PFSK-1 (cell line): ENCODE measurements around the gene EGR4.

Experiments used
- FOXP2 ChIP-seq: optimal IDR thresholded peaks from 2 replicates; pipeline ENCODE3; 2011; ENCODE audit warnings: borderline replicate concordance, control low read depth, inconsistent platforms; ENCODE audit not compliant: insufficient read depth; ENCODE audit errors: extremely low read length, extremely low read depth
- POLR2AphosphoS5 ChIP-seq: IDR thresholded peaks from 2 replicates; pipeline ENCODE4 v1.6.1; 2012; ENCODE audit warnings: low read depth, mild to moderate bottlenecking, control low read depth, low read length, moderate library complexity
- REST ChIP-seq, 2 experiments: IDR thresholded peaks; 2 replicates each; pipeline versions ENCODE4 v1.6.1 to v1.8.0; 2011 to 2012; ENCODE audit warnings: low read depth in 2 of 2, low read length in 2 of 2, control low read depth in 1 of 2, inconsistent platforms in 1 of 2, mild to moderate bottlenecking in 1 of 2, moderate library complexity in 1 of 2; ENCODE audit not compliant: insufficient read depth in 1 of 2
- SIN3A ChIP-seq: IDR thresholded peaks from 2 replicates; pipeline ENCODE4 v1.6.1; 2012; ENCODE audit warnings: mild to moderate bottlenecking, low read length, moderate library complexity, borderline replicate concordance; ENCODE audit not compliant: insufficient read depth
- TAF1 ChIP-seq: IDR thresholded peaks from 2 replicates; pipeline ENCODE4 v1.6.1; 2012; ENCODE audit warnings: low read length, control low read depth, borderline replicate concordance; ENCODE audit not compliant: insufficient read depth

EGR4 gene

DNA sequence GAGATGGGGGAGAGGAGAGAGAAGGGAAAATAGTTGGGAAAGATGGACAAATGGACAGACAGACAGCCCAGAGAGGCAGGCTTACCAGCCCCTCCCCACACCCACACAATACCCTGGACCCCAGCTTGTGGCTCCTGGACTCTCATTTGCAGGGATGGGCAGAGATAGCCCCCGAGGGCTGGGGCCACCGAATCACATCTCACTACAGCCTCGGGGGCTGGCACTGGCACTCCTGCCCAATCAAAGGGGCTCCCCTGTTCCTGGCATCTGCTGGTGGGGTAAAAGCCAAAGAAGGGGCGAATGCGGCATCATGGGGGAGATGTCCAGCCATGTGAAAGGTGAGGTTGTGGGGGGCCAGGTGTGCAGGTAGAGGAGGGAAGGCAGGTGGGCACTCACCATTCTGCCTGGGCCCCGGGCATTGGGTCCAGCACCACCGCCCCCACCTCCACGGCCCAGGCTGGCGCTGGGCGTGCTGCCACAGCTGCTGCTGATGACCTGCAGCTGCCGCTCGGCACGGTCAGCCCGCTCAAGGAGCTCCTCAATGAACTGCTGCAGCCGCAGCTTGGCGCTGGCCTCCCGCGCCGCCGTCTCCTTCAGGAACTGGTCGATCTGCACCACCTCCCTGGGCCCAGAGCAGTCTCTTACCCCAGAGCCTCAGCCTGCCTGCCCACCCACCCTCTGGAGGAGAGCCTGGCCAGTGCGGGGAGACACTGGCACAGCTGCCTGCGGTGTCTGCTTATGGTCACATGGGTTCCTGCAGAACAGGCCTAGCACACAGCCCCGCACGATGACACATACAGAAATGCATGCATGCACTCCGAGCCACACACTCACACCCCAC, 27.1 kb downstream of the EGR4 start:
- TF ChIP-seq POLR2AphosphoS5: no peak
- TF ChIP-seq SIN3A: no peak
- no peak for TF ChIP-seq TAF1
- TF ChIP-seq REST (IDR thresholded peaks at IDR 0.05; ENCODE audit: insufficient read depth in 1 of 2, low read depth in 2 of 2, low read length in 2 of 2): no peak

- TF ChIP-seq POLR2AphosphoS5 (no peak), REST (IDR thresholded peaks at IDR 0.05; ENCODE audit: insufficient read depth in 1 of 2, low read depth in 2 of 2, low read length in 2 of 2) (no peak), FOXP2 (no peak), TAF1 (no peak), SIN3A (no peak)
Measured at GRCh38 chr2:73265298-73266060, 27.9 kb downstream of the EGR4 start.

DNA sequence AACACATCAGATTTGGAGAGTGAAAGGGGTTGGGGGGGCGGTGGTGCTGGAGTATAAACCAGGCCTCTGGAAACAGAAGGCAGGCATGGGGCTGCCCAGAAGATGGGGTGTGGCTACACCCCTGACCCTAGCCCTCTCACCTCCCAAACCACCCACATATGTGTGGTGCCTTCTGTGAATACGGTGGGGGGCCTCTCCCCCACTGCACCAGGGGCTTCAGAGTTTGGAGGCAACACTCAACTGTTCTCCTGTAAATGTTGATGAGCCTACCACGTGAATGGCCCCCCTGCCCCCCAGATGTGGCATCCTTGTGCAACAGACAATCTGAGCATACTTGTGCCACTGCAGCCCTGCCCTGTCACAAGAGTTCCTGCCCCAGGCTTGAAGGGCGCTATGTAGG, 28.6 kb downstream of the EGR4 start:
- no peak for TF ChIP-seq POLR2AphosphoS5
- TF ChIP-seq SIN3A: no peak
- TF ChIP-seq TAF1: no peak
- no peak for TF ChIP-seq REST (IDR thresholded peaks at IDR 0.05; ENCODE audit: insufficient read depth in 1 of 2, low read depth in 2 of 2, low read length in 2 of 2)
- TF ChIP-seq FOXP2: no peak

DNA sequence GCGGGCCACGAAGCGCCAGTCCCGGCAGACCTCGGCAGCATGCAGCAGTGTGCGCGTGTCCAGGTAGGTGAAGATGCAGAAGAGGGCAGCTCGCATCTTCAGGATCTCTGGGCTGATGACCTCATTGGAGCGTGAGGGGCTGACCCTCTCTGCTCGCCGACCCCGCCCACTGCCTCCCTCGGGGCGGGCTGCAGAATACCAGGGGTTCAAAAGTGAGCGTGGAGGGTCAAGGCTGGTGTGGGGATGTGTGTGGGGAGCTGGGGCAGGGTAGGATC, 29.1 kb downstream of the EGR4 start:
- no peak for TF ChIP-seq FOXP2
- TF ChIP-seq POLR2AphosphoS5: no peak
- TF ChIP-seq TAF1: no peak
- TF ChIP-seq REST (IDR thresholded peaks at IDR 0.05; ENCODE audit: insufficient read depth in 1 of 2, low read depth in 2 of 2, low read length in 2 of 2): no peak
- TF ChIP-seq SIN3A: no peak
